H9 (cell line): ENCODE results near the gene MAPK12. TPM values are rescaled to one million over a fixed set of nuclear protein-coding genes. Genes with fewer than 3 reads are reported as not detected.
A peak's percentile ranks its signal among the peaks of the same experiment; 100 is the strongest.

Experiments used
- DNase-seq: peaks from one replicate; pipeline ENCODE4 v3.0.0-alpha.2; 2017
- H2AFZ ChIP-seq: one replicate; pipeline ENCODE4 v1.6.1; 2013; ENCODE audit warnings: mild to moderate bottlenecking, low read length, control low read depth, moderate library complexity
- H2AK5ac ChIP-seq: 2 replicates; pipeline ENCODE4 v1.6.1; 2013; ENCODE audit warnings: low read length, control low read depth, mixed read lengths; ENCODE audit not compliant: insufficient read length
- H2BK120ac ChIP-seq: one replicate; pipeline ENCODE4 v1.6.1; 2013; ENCODE audit warnings: low read depth, mild to moderate bottlenecking, low read length, control low read depth, inconsistent platforms; ENCODE audit not compliant: poor library complexity, severe bottlenecking
- H2BK12ac ChIP-seq: 2 replicates; pipeline ENCODE4 v1.6.1; 2013; ENCODE audit warnings: low read length, control low read depth, mixed read lengths, low read depth; ENCODE audit not compliant: insufficient read length
- H2BK15ac ChIP-seq: 2 replicates; pipeline ENCODE4 v1.6.1; 2013; ENCODE audit warnings: low read depth, low read length, control low read depth
- H2BK20ac ChIP-seq: one replicate; pipeline ENCODE4 v1.6.1; 2013; ENCODE audit warnings: low read depth, mild to moderate bottlenecking, low read length, control low read depth, inconsistent platforms; ENCODE audit not compliant: poor library complexity, severe bottlenecking
- H2BK5ac ChIP-seq: 2 replicates; pipeline ENCODE4 v1.6.1; 2013; ENCODE audit warnings: low read length, control low read depth, mixed read lengths; ENCODE audit not compliant: insufficient read length
- H3K14ac ChIP-seq: 2 replicates; pipeline ENCODE4 v1.6.1; 2013; ENCODE audit warnings: low read length, control low read depth; ENCODE audit not compliant: insufficient read depth
- H3K18ac ChIP-seq: 2 replicates; pipeline ENCODE4 v1.6.1; 2013; ENCODE audit warnings: low read depth, mild to moderate bottlenecking, mixed read lengths, low read length, control low read depth; ENCODE audit not compliant: insufficient read length
- H3K23ac ChIP-seq: 2 replicates; pipeline ENCODE4 v1.6.1; 2013; ENCODE audit warnings: low read length, control low read depth, mixed read lengths, low read depth; ENCODE audit not compliant: insufficient read length
- H3K23me2 ChIP-seq: 2 replicates; pipeline ENCODE4 v1.6.1; 2013; ENCODE audit warnings: low read depth, mild to moderate bottlenecking, mixed read lengths, low read length, control low read depth; ENCODE audit not compliant: insufficient read length, poor library complexity, severe bottlenecking
- H3K27ac ChIP-seq: 2 replicates; pipeline ENCODE4 v1.5.1; 2013; ENCODE audit warnings: low read length, control low read depth, mixed read lengths, low read depth; ENCODE audit not compliant: insufficient read length
- H3K27me3 ChIP-seq: 2 replicates; pipeline ENCODE4 v1.6.1; 2013; ENCODE audit warnings: low read length, control low read depth, inconsistent platforms; ENCODE audit not compliant: insufficient read depth
- H3K4ac ChIP-seq: 2 replicates; pipeline ENCODE4 v1.6.1; 2013; ENCODE audit warnings: low read depth, mild to moderate bottlenecking, control low read depth, inconsistent platforms, low read length, moderate library complexity
- H3K4me1 ChIP-seq: 2 replicates; pipeline ENCODE4 v1.6.1; 2013; ENCODE audit warnings: low read length, control low read depth, inconsistent platforms; ENCODE audit not compliant: insufficient read depth
- H3K4me2 ChIP-seq: 2 replicates; pipeline ENCODE4 v1.6.1; 2013; ENCODE audit warnings: low read length, control low read depth, mixed read lengths; ENCODE audit not compliant: insufficient read length, insufficient read depth
- H3K56ac ChIP-seq: 2 replicates; pipeline ENCODE4 v1.6.1; 2013; ENCODE audit warnings: low read depth, mild to moderate bottlenecking, mixed read lengths, low read length, control low read depth; ENCODE audit not compliant: insufficient read length
- H3K79me1 ChIP-seq: 2 replicates; pipeline ENCODE4 v1.6.1; 2013; ENCODE audit warnings: low read depth, mild to moderate bottlenecking, moderate library complexity, low read length, control low read depth, inconsistent platforms; ENCODE audit not compliant: insufficient read depth, poor library complexity, severe bottlenecking
- H3K79me2 ChIP-seq: 2 replicates; pipeline ENCODE4 v1.6.1; 2013; ENCODE audit warnings: low read length, control low read depth, inconsistent platforms; ENCODE audit not compliant: insufficient read depth
- H3K9ac ChIP-seq: 2 replicates; pipeline ENCODE4 v1.6.1; 2013; ENCODE audit warnings: low read length, control low read depth, mixed read lengths; ENCODE audit not compliant: insufficient read length; ENCODE audit errors: extremely low read depth
- H3K9me3 ChIP-seq: one replicate; pipeline ENCODE4 v1.6.1; 2013; ENCODE audit warnings: low read depth, low read length, inconsistent platforms; ENCODE audit not compliant: control insufficient read depth
- H3T11ph ChIP-seq: one replicate; pipeline ENCODE4 v1.6.1; 2013; ENCODE audit warnings: mild to moderate bottlenecking, low read length, control low read depth, inconsistent platforms
- H4K20me1 ChIP-seq: one replicate; pipeline ENCODE4 v1.6.1; 2013; ENCODE audit not compliant: control insufficient read depth, insufficient read length, insufficient read depth
- H4K5ac ChIP-seq: 2 replicates; pipeline ENCODE4 v1.6.1; 2013; ENCODE audit warnings: low read depth, mild to moderate bottlenecking, mixed read lengths, low read length, control low read depth; ENCODE audit not compliant: insufficient read length
- H4K8ac ChIP-seq: replicated peaks from 2 replicates; pipeline ENCODE4 v1.6.1; 2013; ENCODE audit warnings: low read length, control low read depth, mixed read lengths, low read depth; ENCODE audit not compliant: insufficient read length
- H4K91ac ChIP-seq: 2 replicates; pipeline ENCODE4 v1.6.1; 2013; ENCODE audit warnings: low read depth, mild to moderate bottlenecking, moderate library complexity, mixed read lengths, low read length, control low read depth; ENCODE audit not compliant: insufficient read length
- H3K27ac Mint-ChIP-seq, 3 experiments: 2 replicates in 2 of 3; 3 replicates in 1 of 3; pipeline ENCODE4 v1.8.0; 2020 to 2021; ENCODE audit warnings: mixed read lengths in 3 of 3, mild to moderate bottlenecking in 1 of 3, moderate library complexity in 1 of 3
- H3K27me3 Mint-ChIP-seq: 2 replicates; pipeline ENCODE4 v1.8.0; 2021; ENCODE audit warnings: low read depth, mild to moderate bottlenecking, moderate library complexity, mixed read lengths
- H3K36me3 Mint-ChIP-seq, 3 experiments: 2 replicates in 2 of 3; 3 replicates in 1 of 3; pipeline ENCODE4 v1.8.0; 2020 to 2021; ENCODE audit warnings: low read depth in 3 of 3, mixed read lengths in 3 of 3; ENCODE audit not compliant: insufficient read depth in 1 of 3
- H3K4me1 Mint-ChIP-seq, 2 experiments: 2 replicates each; pipeline ENCODE4 v1.8.0; 2020; ENCODE audit warnings: mixed read lengths in 2 of 2
- H3K4me3 Mint-ChIP-seq, 2 experiments: 2 replicates in 1 of 2; 3 replicates in 1 of 2; pipeline ENCODE4 v1.8.0; 2020 to 2021; ENCODE audit warnings: mild to moderate bottlenecking in 2 of 2, mixed read lengths in 2 of 2, moderate library complexity in 1 of 2
- H3K9me3 Mint-ChIP-seq, 2 experiments: 2 replicates in 1 of 2; 3 replicates in 1 of 2; pipeline ENCODE4 v1.8.0; 2020; ENCODE audit warnings: mild to moderate bottlenecking in 2 of 2, mixed read lengths in 2 of 2, moderate library complexity in 1 of 2
- WGBS: extraction: QIAGEN DNeasy Blood & Tissue Kit; methylation state at CpG from one replicate; pipeline ENCODE4 v1.1.7; 2013; ENCODE audit warnings: missing lambda C conversion rate, low lambda C conversion rate, mixed read lengths; ENCODE audit not compliant: insufficient read length; ENCODE audit errors: extremely low coverage; 5-methylcytosine and 5-hydroxymethylcytosine counted together
- total RNA-seq: library from RNA; stranded (reverse); gene quantifications from 2 replicates; pipeline ENCODE4 v1.2.1, GENCODE V29; 2021
- TF ChIP-seq, protein P1 (sequence below): fragments of 200-600 bp; sonication (generic); conservative IDR thresholded peaks from 3 replicates; pipeline ENCODE4 v1.8.0; 2021; ENCODE audit warnings: antibody characterized with exemption, mild to moderate bottlenecking

The MAPK12 gene
- total RNA-seq, 1 experiment from 2014 or later = 31.3 TPM

GRCh38 chr22:50260434-50260800 lies 1.1 kb downstream of the MAPK12 start:
- Histone ChIP-seq H2AFZ (no peak overlapping the region), H4K5ac (no peak overlapping the region), H3K9me3 (no peaks in the 10 kb centered on the region), H3K56ac (no peak overlapping the region), H3K4me1 (no peaks in the 10 kb centered on the region), H3K9ac (no peak overlapping the region), H3K4ac (no peak overlapping the region), H3T11ph (no peak overlapping the region), H3K4me2 (peak overlapping the region; percentile 59), H2BK20ac (no peak overlapping the region), H4K20me1 (no peaks in the 10 kb centered on the region), H2BK120ac (no peak overlapping the region), H3K79me2 (no peaks in the 10 kb centered on the region), H2BK5ac (no peak overlapping the region), H3K23ac (no peak overlapping the region), H4K91ac (no peak overlapping the region), H3K27me3 (no peaks in the 10 kb centered on the region), H2BK15ac (no peak overlapping the region), H3K23me2 (peaks cover 8% of the 10 kb centered on the region), H3K14ac (no peak overlapping the region; the same call in 1 of the 2 replicates), H3K79me1 (no peaks in the 10 kb centered on the region), H3K27ac (no peak overlapping the region), H2BK12ac (no peak overlapping the region), H4K8ac (no peak overlapping the region), H3K18ac (no peak overlapping the region), H2AK5ac (no peak overlapping the region)
- no CpG with 5 or more reads among the region's 11 CpGs for WGBS
- TF ChIP-seq, protein P1, sequence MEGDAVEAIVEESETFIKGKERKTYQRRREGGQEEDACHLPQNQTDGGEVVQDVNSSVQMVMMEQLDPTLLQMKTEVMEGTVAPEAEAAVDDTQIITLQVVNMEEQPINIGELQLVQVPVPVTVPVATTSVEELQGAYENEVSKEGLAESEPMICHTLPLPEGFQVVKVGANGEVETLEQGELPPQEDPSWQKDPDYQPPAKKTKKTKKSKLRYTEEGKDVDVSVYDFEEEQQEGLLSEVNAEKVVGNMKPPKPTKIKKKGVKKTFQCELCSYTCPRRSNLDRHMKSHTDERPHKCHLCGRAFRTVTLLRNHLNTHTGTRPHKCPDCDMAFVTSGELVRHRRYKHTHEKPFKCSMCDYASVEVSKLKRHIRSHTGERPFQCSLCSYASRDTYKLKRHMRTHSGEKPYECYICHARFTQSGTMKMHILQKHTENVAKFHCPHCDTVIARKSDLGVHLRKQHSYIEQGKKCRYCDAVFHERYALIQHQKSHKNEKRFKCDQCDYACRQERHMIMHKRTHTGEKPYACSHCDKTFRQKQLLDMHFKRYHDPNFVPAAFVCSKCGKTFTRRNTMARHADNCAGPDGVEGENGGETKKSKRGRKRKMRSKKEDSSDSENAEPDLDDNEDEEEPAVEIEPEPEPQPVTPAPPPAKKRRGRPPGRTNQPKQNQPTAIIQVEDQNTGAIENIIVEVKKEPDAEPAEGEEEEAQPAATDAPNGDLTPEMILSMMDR = no peak
- Mint-ChIP-seq H3K27me3 (peaks cover 46% of the 10 kb centered on the region), H3K4me3 (peak overlapping the region; percentile 57 to 68), H3K36me3 (no peaks in the 10 kb centered on the region), H3K4me1 (peaks cover 8 to 12% of the 10 kb centered on the region in 2 experiments), H3K27ac (no peak overlapping the region), H3K9me3 (no peaks in the 10 kb centered on the region)
- DNase-seq = no peak
